Astrocyte (in vitro differentiated cells and primary cell): ENCODE measurements around the gene SIGLEC8. TPM values are rescaled to one million over a fixed set of nuclear protein-coding genes. Genes with fewer than 3 reads are reported as not detected.

Source experiments
- DNase-seq: peaks from one replicate; pipeline ENCODE4 v3.0.0-alpha.2; 2010; ENCODE audit warnings: low read depth
- FAIRE-seq: peaks from 2 replicates; lab custom pipeline; 2011; peaks lifted over from hg19 to GRCh38; lab: Jason Lieb, UNC
- H2AFZ ChIP-seq: 2 replicates; pipeline ENCODE4 v1.6.0; 2012; ENCODE audit warnings: low read depth, low read length, inconsistent platforms
- H3K27ac ChIP-seq: 2 replicates; pipeline ENCODE4 v1.5.1; 2011; ENCODE audit warnings: low read depth, low read length, inconsistent platforms
- H3K27me3 ChIP-seq: 2 replicates; pipeline ENCODE4 v1.6.0; 2011; ENCODE audit warnings: low read length, inconsistent platforms; ENCODE audit not compliant: insufficient read depth
- H3K36me3 ChIP-seq: 2 replicates; pipeline ENCODE4 v1.5.1; 2011; ENCODE audit warnings: low read length, inconsistent platforms; ENCODE audit not compliant: insufficient read depth
- H3K4me1 ChIP-seq: 2 replicates; pipeline ENCODE4 v1.5.1; 2011; ENCODE audit warnings: low read length, inconsistent platforms; ENCODE audit not compliant: insufficient read depth
- H3K4me2 ChIP-seq: 2 replicates; pipeline ENCODE4 v1.6.0; 2012; ENCODE audit warnings: low read length, inconsistent platforms
- H3K4me3 ChIP-seq: 2 replicates; pipeline ENCODE4 v1.5.1; 2011; ENCODE audit warnings: low read depth, mild to moderate bottlenecking, low read length, inconsistent platforms; ENCODE audit not compliant: insufficient read depth
- H3K79me2 ChIP-seq: 2 replicates; pipeline ENCODE4 v1.6.0; 2012; ENCODE audit warnings: mild to moderate bottlenecking, low read length, inconsistent platforms; ENCODE audit not compliant: insufficient read depth
- H3K9ac ChIP-seq: 2 replicates; pipeline ENCODE4 v1.6.0; 2012; ENCODE audit warnings: mild to moderate bottlenecking, low read length, inconsistent platforms
- H3K9me3 ChIP-seq: 2 replicates; pipeline ENCODE4 v1.5.1; 2012; ENCODE audit warnings: low read depth, mild to moderate bottlenecking, low read length, inconsistent platforms; ENCODE audit not compliant: insufficient read depth
- H4K20me1 ChIP-seq: 2 replicates; pipeline ENCODE4 v1.6.0; 2012; ENCODE audit warnings: low read length, inconsistent platforms; ENCODE audit not compliant: insufficient read depth
- H3K27ac Mint-ChIP-seq: one replicate; pipeline ENCODE4 v1.8.0; 2021; ENCODE audit warnings: mild to moderate bottlenecking, mixed read lengths; ENCODE audit not compliant: unreplicated experiment
- H3K27me3 Mint-ChIP-seq: one replicate; pipeline ENCODE4 v1.8.0; 2021; ENCODE audit warnings: low read depth, mixed read lengths; ENCODE audit not compliant: unreplicated experiment
- H3K36me3 Mint-ChIP-seq: one replicate; pipeline ENCODE4 v1.8.0; 2021; ENCODE audit warnings: low read depth, mixed read lengths; ENCODE audit not compliant: unreplicated experiment
- H3K4me1 Mint-ChIP-seq: one replicate; pipeline ENCODE4 v1.8.0; 2021; ENCODE audit warnings: low read depth, mixed read lengths; ENCODE audit not compliant: unreplicated experiment
- H3K4me3 Mint-ChIP-seq: one replicate; pipeline ENCODE4 v1.8.0; 2021; ENCODE audit warnings: mild to moderate bottlenecking, moderate library complexity, mixed read lengths; ENCODE audit not compliant: unreplicated experiment
- H3K9me3 Mint-ChIP-seq: one replicate; pipeline ENCODE4 v1.8.0; 2021; ENCODE audit warnings: mild to moderate bottlenecking, mixed read lengths; ENCODE audit not compliant: unreplicated experiment
- EZH2 ChIP-seq: IDR thresholded peaks from 2 replicates; pipeline ENCODE4 v1.6.1; 2012; ENCODE audit warnings: mild to moderate bottlenecking, low read length, inconsistent platforms; ENCODE audit not compliant: insufficient read depth
- total RNA-seq: library from RNA; stranded (reverse); gene quantifications from 2 replicates; pipeline ENCODE4 v1.2.1, GENCODE V29; 2021
- TF ChIP-seq, protein P1 (sequence below): IDR thresholded peaks from 2 replicates; pipeline ENCODE4 v1.5.1; 2011; ENCODE audit warnings: low read depth, mild to moderate bottlenecking, inconsistent platforms, low read length, moderate library complexity; ENCODE audit not compliant: insufficient read depth

Gene SIGLEC8
- total RNA-seq, 1 donor from 2014 or later: not detected

DNA sequence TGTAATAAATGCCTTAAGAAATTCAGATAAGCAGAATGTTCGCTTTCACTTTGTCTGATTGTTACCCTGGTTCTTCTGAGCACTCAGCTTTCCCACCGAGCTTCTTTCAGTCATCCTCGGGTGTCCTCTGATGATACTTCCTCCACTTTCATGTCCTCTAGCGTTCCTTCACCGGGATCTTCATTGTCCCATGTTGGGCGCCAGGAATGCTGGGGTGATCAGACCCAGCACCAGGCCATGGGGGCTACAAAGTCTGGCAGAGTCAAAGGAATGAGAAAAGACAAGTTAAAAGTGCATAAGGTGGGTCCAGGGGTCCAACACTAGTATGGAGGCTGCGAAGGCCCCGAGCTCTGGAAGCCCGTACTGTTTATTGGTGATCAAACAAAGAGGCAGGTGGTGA lies 56.1 kb downstream of the SIGLEC8 start:
- Histone ChIP-seq H3K4me1 (no peaks in the 10 kb centered on the region), H3K9ac (no peak overlapping the region), H4K20me1 (no peaks in the 10 kb centered on the region), H3K4me3 (no peak overlapping the region), H3K36me3 (no peaks in the 10 kb centered on the region), H3K27ac (no peak overlapping the region), H2AFZ (no peak overlapping the region), H3K9me3 (peaks cover 11% of the 10 kb centered on the region), H3K4me2 (no peak overlapping the region), H3K79me2 (no peaks in the 10 kb centered on the region), H3K27me3 (no peaks in the 10 kb centered on the region)
- Mint-ChIP-seq H3K27ac (no peak overlapping the region), H3K27me3 (no peaks in the 10 kb centered on the region), H3K9me3 (peaks cover 34% of the 10 kb centered on the region), H3K4me3 (no peak overlapping the region), H3K36me3 (no peaks in the 10 kb centered on the region), H3K4me1 (peaks cover 8% of the 10 kb centered on the region)
- no peak for DNase-seq
- TF ChIP-seq EZH2: no peak
- TF ChIP-seq, protein P1, sequence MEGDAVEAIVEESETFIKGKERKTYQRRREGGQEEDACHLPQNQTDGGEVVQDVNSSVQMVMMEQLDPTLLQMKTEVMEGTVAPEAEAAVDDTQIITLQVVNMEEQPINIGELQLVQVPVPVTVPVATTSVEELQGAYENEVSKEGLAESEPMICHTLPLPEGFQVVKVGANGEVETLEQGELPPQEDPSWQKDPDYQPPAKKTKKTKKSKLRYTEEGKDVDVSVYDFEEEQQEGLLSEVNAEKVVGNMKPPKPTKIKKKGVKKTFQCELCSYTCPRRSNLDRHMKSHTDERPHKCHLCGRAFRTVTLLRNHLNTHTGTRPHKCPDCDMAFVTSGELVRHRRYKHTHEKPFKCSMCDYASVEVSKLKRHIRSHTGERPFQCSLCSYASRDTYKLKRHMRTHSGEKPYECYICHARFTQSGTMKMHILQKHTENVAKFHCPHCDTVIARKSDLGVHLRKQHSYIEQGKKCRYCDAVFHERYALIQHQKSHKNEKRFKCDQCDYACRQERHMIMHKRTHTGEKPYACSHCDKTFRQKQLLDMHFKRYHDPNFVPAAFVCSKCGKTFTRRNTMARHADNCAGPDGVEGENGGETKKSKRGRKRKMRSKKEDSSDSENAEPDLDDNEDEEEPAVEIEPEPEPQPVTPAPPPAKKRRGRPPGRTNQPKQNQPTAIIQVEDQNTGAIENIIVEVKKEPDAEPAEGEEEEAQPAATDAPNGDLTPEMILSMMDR: no peak
- FAIRE-seq: no peak

Other genes with a start within 250 kb of the SIGLEC8 start
- not detected in 2 replicates for gene CD33, start 233.4 kb downstream of the SIGLEC8 start, total RNA-seq
- gene SIGLECL1, start 207.4 kb downstream of the SIGLEC8 start, total RNA-seq: not detected in 2 replicates
- gene IGLON5, start 146.8 kb downstream of the SIGLEC8 start, total RNA-seq: 5.4 and 6.6 TPM in 2 replicates
- gene VSIG10L, start 116.3 kb downstream of the SIGLEC8 start, total RNA-seq: 4.2 and 4.7 TPM in 2 replicates
- 64.3 and 72.5 TPM in 2 replicates for gene ETFB, start 92.1 kb downstream of the SIGLEC8 start, total RNA-seq
- gene CLDND2, start 89.5 kb downstream of the SIGLEC8 start, total RNA-seq: 0.84 and 1.4 TPM in 2 replicates
- gene NKG7, start 85.8 kb downstream of the SIGLEC8 start, total RNA-seq: not detected in 2 replicates
- not detected in 2 replicates for gene LIM2, start 70.5 kb downstream of the SIGLEC8 start, total RNA-seq
- not detected in 2 replicates for gene C19orf84, start 67.9 kb downstream of the SIGLEC8 start, total RNA-seq
- gene SIGLEC10, start 40.8 kb downstream of the SIGLEC8 start, total RNA-seq: not detected in 2 replicates
- not detected in 2 replicates for gene CEACAM18, start 20.1 kb upstream of the SIGLEC8 start, total RNA-seq
- not detected in 2 replicates for gene SIGLEC12, start 43.3 kb upstream of the SIGLEC8 start, total RNA-seq
- not detected in 2 replicates for gene SIGLEC6, start 73.2 kb upstream of the SIGLEC8 start, total RNA-seq
- gene ZNF175, start 112.8 kb upstream of the SIGLEC8 start, total RNA-seq: 14.3 and 15.1 TPM in 2 replicates
- gene SIGLEC5, start 171.9 kb upstream of the SIGLEC8 start, total RNA-seq: not detected in 2 replicates
- gene SIGLEC14, start 188.4 kb upstream of the SIGLEC8 start, total RNA-seq: not detected in 2 replicates
- 51.0 and 62.5 TPM in 2 replicates for gene SPACA6, start 234.9 kb upstream of the SIGLEC8 start, total RNA-seq